Common myeloid progenitor, CD34-positive (primary cell): ENCODE measurements around the gene C11orf98.
"Not testable (repeated sequence)": the region's sequence is repeated elsewhere in the genome, so short reads cannot be mapped to it uniquely, and the experiment has no call there.

Experiments used
- CTCF ChIA-PET: fragments of 350-600 bp; sonication (Branson Sonifier 250); formaldehyde crosslinking; loops from one replicate; lab custom pipeline; 2021; ENCODE audit warnings: antibody characterized with exemption; lab: Charles Lee
- POLR2A ChIA-PET: fragments of 350-600 bp; sonication (Branson Sonifier 250); formaldehyde crosslinking; loops from one replicate; lab custom pipeline; 2021; ENCODE audit warnings: antibody characterized with exemption; lab: Charles Lee
- DNase-seq, 3 donors: peaks; one replicate each; pipeline versions ENCODE4 v3.0.0 to v3.0.0-alpha.2; 2013
- H3K27ac ChIP-seq, 2 experiments: 1 replicate in 1 of 2; 2 replicates in 1 of 2; pipeline ENCODE4 v1.7.0; 2013; ENCODE audit warnings: inconsistent platforms in 2 of 2, low read length in 2 of 2, mild to moderate bottlenecking in 2 of 2, low read depth in 1 of 2, moderate library complexity in 1 of 2; ENCODE audit not compliant: severe bottlenecking in 2 of 2, insufficient read depth in 1 of 2, poor library complexity in 1 of 2
- H3K27me3 ChIP-seq, 5 experiments: replicated peaks in 2 of 5; 1 replicate in 3 of 5; 2 replicates in 2 of 5; pipeline versions ENCODE4 v1.6.1 to v1.7.0; 2013; ENCODE audit warnings: low read length in 4 of 5, mild to moderate bottlenecking in 2 of 5, moderate library complexity in 2 of 5, inconsistent platforms in 1 of 5; ENCODE audit not compliant: insufficient read depth in 5 of 5, control insufficient read depth in 4 of 5
- H3K36me3 ChIP-seq, 4 experiments: 1 replicate in 2 of 4; 2 replicates in 2 of 4; pipeline versions ENCODE4 v1.6.1 to v1.7.0; 2013; ENCODE audit warnings: low read length in 3 of 4, control low read depth in 1 of 4, mild to moderate bottlenecking in 1 of 4; ENCODE audit not compliant: control insufficient read depth in 4 of 4, insufficient read depth in 4 of 4
- H3K4me1 ChIP-seq, 4 experiments: 1 replicate in 3 of 4; 2 replicates in 1 of 4; pipeline versions ENCODE4 v1.6.1 to v1.7.1; 2013; ENCODE audit warnings: low read length in 3 of 4, mild to moderate bottlenecking in 3 of 4, control low read depth in 1 of 4, inconsistent platforms in 1 of 4, moderate library complexity in 1 of 4; ENCODE audit not compliant: control insufficient read depth in 4 of 4, insufficient read depth in 4 of 4; ENCODE audit errors: control extremely low read depth in 1 of 4
- H3K4me3 ChIP-seq, 7 experiments: 1 replicate in 4 of 7; 2 replicates in 3 of 7; pipeline versions ENCODE4 v1.5.1 to v1.7.0; 2013; ENCODE audit warnings: mild to moderate bottlenecking in 7 of 7, low read length in 6 of 7, moderate library complexity in 6 of 7, inconsistent platforms in 2 of 7, low read depth in 2 of 7, control low read depth in 1 of 7; ENCODE audit not compliant: insufficient read depth in 4 of 7, control insufficient read depth in 1 of 7; ENCODE audit errors: extremely low read depth in 1 of 7
- H3K9me3 ChIP-seq, 5 experiments: 1 replicate in 4 of 5; 2 replicates in 1 of 5; pipeline versions ENCODE4 v1.6.1 to v1.7.1; 2013; ENCODE audit warnings: low read length in 4 of 5, mild to moderate bottlenecking in 2 of 5, inconsistent platforms in 1 of 5, low read depth in 1 of 5, moderate library complexity in 1 of 5; ENCODE audit not compliant: control insufficient read depth in 4 of 5, insufficient read depth in 2 of 5; ENCODE audit errors: control extremely low read depth in 1 of 5
- WGBS: methylation state at CpG from one replicate; pipeline ENCODE4 v1.1.5; 2013; ENCODE audit not compliant: insufficient coverage; 5-methylcytosine and 5-hydroxymethylcytosine counted together

Gene C11orf98

DNA sequence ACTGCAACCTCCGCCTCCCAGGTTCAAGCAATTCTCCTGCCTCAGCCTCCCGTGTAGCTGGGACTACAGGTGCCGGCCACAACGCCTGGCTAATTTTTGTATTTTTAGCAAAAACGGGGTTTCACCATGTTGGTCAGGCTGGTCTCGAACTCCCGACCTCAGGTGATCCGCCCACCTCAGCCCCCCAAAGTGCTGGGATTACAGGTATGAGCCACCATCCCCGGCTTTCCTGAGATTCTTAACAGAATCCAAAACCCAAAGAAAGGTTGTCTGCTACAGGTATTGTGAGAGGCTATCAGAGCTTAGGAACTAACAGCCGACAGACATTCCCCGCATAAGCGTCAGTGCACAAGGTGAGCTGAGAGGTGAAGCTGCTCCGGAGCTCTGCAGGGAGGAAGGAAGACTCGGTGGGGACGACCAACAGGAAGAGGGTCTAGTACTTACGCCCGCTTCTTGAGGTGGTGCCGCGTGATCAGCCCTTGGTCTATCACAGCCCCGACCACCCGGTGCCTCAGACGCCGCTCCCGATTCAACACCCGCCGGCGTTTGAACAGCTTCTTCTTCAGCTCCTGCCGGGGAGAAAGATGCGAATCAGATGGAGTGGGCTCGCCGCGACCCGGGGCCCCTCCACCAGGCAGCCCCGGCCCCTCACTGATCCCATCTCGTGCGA is 470 bp downstream of the C11orf98 start:
- 2% methylated on average over 30 of the region's 36 CpGs for WGBS
- H3K27me3 ChIP-seq, result no peaks in the 10 kb centered on the region
- peaks cover 4 to 37% (median 26%) of the 10 kb centered on the region in 4 experiments for H3K4me1 ChIP-seq
- peak in 2 of 3 donors; percentile 72 to 78 for DNase-seq
- H3K4me3 ChIP-seq, result peak overlapping the region; percentile 79 to 99 (median 94)
- H3K36me3 ChIP-seq, result peaks cover 0 to 38% (median 18%) of the 10 kb centered on the region in 4 experiments
- ChIA-PET CTCF (interaction anchor here (1.0 to 9.4 kb wide), 12 partner anchors 9 to 73 kb away, joined by 3 to 33 read pairs (median 6); partner anchors contain the start of genes GANAB, INTS5, TUT1 and UBXN1), POLR2A (interaction anchor here (0.6 to 2.3 kb wide), 16 partner anchors 9 to 177 kb away, joined by 3 to 33 read pairs (median 6); partner anchors contain the start of genes B3GAT3, EML3, GANAB and INTS5)
- no peaks in the 10 kb centered on the region for H3K9me3 ChIP-seq
- H3K27ac ChIP-seq, result peak overlapping the region; percentile 66 to 87

DNA sequence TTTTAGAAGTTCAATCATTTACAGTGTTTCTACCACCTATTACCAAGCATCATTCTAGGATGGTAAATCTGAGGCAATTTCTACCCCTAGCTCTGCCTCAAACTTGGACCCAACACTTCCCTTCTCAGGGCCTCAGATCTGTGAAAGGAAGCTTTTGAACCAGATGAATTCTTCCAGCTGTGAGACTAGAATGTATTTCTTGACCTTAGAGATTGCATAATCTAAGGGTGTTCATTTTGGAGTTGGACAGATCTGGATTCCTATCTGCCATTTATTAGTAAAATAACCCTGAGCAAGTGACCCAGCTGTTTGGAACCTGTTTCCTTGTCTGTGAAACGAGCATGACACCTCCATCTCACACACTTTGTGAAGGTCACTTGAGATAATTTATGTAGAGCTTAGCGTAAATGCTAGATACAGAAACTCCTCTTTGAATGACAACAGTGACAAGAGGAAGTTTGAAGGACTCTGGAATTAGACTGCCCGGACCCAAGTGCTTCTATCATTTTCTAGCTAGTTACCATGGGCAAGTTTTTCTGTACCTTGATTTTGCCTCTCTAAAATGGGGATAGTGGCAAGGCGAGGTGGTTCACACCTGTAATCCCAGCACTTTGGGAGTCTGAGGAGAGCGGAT is 8.1 kb downstream of the C11orf98 start:
- no peak overlapping the region for H3K27ac ChIP-seq
- no peaks in the 10 kb centered on the region for H3K9me3 ChIP-seq
- WGBS, result 63% methylated on average over 4 of the region's 5 CpGs
- ChIA-PET CTCF (interaction anchor here (1.4 to 4.6 kb wide), 5 partner anchors 9 to 65 kb away, joined by 4 to 33 read pairs (median 9); partner anchors contain the start of genes C11orf98, CSKMT, GANAB and TUT1), POLR2A (interaction anchor here (0.6 to 1.1 kb wide), 3 partner anchors 9 to 1619 kb away, joined by 3 to 4 read pairs (median 3); partner anchors contain the start of gene CSKMT)
- H3K27me3 ChIP-seq, result no peaks in the 10 kb centered on the region
- DNase-seq, result no peak
- no peak overlapping the region for H3K4me3 ChIP-seq
- H3K36me3 ChIP-seq, result peaks cover 0 to 4% (median 2%) of the 10 kb centered on the region in 4 experiments
- peaks cover 0 to 14% (median 10%) of the 10 kb centered on the region in 4 experiments for H3K4me1 ChIP-seq

DNA sequence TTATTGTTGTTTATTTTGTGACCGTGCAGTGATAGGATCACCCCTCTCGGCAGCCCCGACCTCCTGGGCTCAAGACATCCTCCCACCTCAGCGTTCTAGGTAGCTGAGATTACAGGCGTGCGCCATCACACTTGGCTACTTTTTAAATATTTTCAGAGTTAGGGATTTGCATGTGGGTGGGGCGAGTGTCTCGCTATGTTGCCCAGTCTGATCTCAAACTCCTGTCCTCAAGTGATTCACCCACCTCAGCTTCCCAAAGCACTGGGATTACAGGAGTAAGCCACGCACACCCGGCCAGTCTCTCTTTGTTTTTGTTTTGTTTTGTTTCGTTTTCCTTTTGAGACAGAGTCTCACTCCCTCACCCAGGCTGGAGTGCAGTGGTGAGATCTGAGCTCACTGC is 10.7 kb downstream of the C11orf98 start:
- POLR2A ChIA-PET, result interaction anchor here (1.1 to 2.1 kb wide), 2 partner anchors 11 to 17 kb away, joined by 3 to 13 read pairs; partner anchors contain the start of genes C11orf98 and CSKMT
- CTCF ChIA-PET, result interaction anchor here (1.5 to 4.6 kb wide), 4 partner anchors 7 to 37 kb away, joined by 4 to 33 read pairs (median 8); partner anchors contain the start of genes C11orf98, CSKMT and GANAB
- H3K9me3 ChIP-seq, result no peaks in the 10 kb centered on the region
- H3K4me3 ChIP-seq, result no peak overlapping the region
- DNase-seq, result no peak
- 97% methylated on average over 10 of the region's 11 CpGs for WGBS
- H3K27me3 ChIP-seq, result no peaks in the 10 kb centered on the region
- H3K4me1 ChIP-seq, result peaks cover 0 to 19% (median 13%) of the 10 kb centered on the region in 4 experiments
- no peak overlapping the region for H3K27ac ChIP-seq
- peaks cover 2 to 9% (median 5%) of the 10 kb centered on the region in 4 experiments for H3K36me3 ChIP-seq

GRCh38 chr11:62652161-62653006 is 12.6 kb downstream of the C11orf98 start:
- Histone ChIP-seq H3K9me3 (no peaks in the 10 kb centered on the region), H3K27me3 (no peaks in the 10 kb centered on the region), H3K4me3 (peak overlapping the region; percentile 81 to 97 (median 94)), H3K36me3 (peaks cover 6 to 28% (median 21%) of the 10 kb centered on the region in 4 experiments), H3K4me1 (peaks cover 0 to 21% (median 14%) of the 10 kb centered on the region in 4 experiments), H3K27ac (peak overlapping the region; percentile 89 to 94)
- WGBS, result 0% methylated on average over 7 of the region's 16 CpGs
- CTCF ChIA-PET, result interaction anchor here (1.0 kb wide), 2 partner anchors 12 to 41 kb away, joined by 3 to 5 read pairs; partner anchors contain the start of genes C11orf98 and CSKMT
- peak in 2 of 3 donors; percentile 7 to 13 for DNase-seq
- POLR2A ChIA-PET, result interaction anchor here (0.6 to 1.6 kb wide), 11 partner anchors 13 to 229 kb away, joined by 3 to 33 read pairs (median 4); partner anchors contain the start of genes C11orf98, CSKMT, HNRNPUL2 and LBHD1

DNA sequence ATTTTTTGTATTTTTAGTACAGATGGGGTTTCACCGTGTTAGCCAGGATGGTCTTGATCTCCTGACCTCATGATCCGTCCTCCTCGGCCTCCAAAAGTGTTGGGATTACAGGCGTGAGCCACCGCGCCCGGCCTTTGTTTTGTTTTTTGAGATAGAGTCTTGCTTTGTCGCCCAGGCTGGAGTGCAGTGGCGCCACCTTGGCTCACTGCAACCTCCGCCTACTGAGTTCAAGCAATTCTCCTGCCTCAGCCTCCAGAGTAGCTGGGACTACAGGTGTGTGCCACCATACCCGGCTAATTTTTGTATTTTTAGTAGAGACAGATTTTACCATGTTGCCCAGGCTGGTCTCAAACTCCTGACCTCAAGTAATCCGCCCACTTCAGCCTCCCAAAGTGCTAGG is 14.7 kb downstream of the C11orf98 start:
- not testable (repeated sequence) for H3K27ac ChIP-seq, H3K27me3 ChIP-seq, H3K4me3 ChIP-seq, DNase-seq, H3K9me3 ChIP-seq
- H3K4me1 ChIP-seq, result peaks cover 0 to 34% (median 27%) of the 10 kb centered on the region in 4 experiments
- CTCF ChIA-PET, result interaction anchor here (0.7 to 1.0 kb wide), 2 partner anchors 17 to 31 kb away, joined by 3 to 4 read pairs; no protein-coding TSS in a partner anchor
- 97% methylated on average over 12 of the region's 12 CpGs for WGBS
- POLR2A ChIA-PET, result interaction anchor here (1.9 kb wide), 1 partner anchor 15 kb away, joined by 6 read pairs; the partner anchor contains the start of genes C11orf98 and CSKMT
- peaks cover 6 to 34% (median 21%) of the 10 kb centered on the region in 4 experiments for H3K36me3 ChIP-seq

DNA sequence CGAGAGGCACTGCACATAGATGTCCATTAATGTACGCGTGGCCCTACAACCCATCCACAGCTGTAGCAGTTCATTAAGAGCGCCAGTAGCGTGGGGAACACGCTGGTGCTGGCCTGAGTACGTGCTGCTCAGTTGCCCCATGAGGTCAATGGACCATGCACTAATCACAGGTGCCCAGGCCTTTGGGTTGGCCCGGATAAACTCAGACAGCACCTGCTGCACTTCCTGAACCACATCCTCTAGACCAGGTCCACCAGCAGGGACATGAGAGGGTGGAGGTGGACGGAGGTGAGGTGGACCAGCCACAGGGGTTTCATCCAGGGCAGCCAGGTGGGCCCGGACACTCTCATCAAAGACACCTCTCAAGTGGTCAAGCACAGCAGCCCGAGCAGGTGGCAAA is 15.5 kb downstream of the C11orf98 start:
- ChIA-PET POLR2A (interaction anchor here (1.9 kb wide), 1 partner anchor 16 kb away, joined by 6 read pairs; the partner anchor contains the start of genes C11orf98 and CSKMT), CTCF (interaction anchor here (0.8 to 6.0 kb wide), 4 partner anchors 19 to 60 kb away, joined by 3 to 33 read pairs (median 5); partner anchors contain the start of genes C11orf98, CSKMT, LBHD1 and UQCC3)
- Histone ChIP-seq H3K9me3 (no peaks in the 10 kb centered on the region), H3K36me3 (peaks cover 7 to 35% (median 22%) of the 10 kb centered on the region in 4 experiments), H3K27me3 (no peaks in the 10 kb centered on the region), H3K4me1 (peaks cover 0 to 41% (median 33%) of the 10 kb centered on the region in 4 experiments), H3K27ac (no peak overlapping the region), H3K4me3 (no peak overlapping the region)
- WGBS, result 92% methylated on average over 11 of the region's 11 CpGs
- no peak for DNase-seq
